CMK (cell line): ENCODE data around the gene NDUFB10.
"Not testable (repeated sequence)": the region's sequence is repeated elsewhere in the genome, so short reads cannot be mapped to it uniquely, and the experiment has no call there.

Source experiments
- DNase-seq: peaks from one replicate; pipeline ENCODE4 v3.0.0-alpha.2; 2010; ENCODE audit warnings: low read depth

The NDUFB10 gene

DNA sequence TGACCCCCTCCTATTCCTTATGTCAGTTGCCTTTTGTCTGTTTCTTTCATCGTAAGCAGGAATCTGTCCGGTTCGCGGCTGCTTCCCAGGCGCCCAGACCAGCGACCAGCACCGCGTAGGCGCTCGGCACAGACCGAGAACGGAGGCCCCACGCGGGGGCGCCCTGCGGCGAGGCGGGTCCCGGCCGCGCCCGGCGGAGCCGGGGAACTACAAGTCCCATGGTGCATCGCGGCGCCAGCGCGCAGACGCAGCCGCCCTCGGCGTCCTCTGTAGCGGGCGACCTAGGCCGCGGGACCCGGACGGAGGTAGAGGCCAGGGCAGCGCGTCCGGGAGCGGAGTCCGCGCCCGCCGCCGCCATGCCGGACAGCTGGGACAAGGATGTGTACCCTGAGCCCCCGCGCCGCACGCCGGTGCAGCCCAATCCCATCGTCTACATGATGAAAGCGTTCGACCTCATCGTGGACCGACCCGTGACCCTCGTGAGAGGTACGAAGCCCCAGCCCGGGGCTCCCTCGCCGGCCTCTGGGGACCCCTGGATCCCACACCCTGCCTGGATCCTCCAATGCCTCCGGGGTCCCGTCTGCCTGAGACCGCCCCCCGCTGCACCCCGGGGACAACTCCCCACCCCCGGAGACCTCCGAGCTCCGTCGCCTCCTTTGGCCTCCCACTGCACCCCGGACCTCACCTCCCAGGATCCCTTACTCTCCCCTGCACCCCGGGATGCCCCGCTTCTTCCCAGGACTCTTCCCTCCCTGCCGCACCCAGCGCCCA lies at the start of gene NDUFB10:
TSS of gene NDUFB10 (plus strand) at position 270 of the 771 bp plus-strand sequence. CDS start at position 357, 87 bp downstream.
- peak; percentile 83 for DNase-seq

GRCh38 chr16:1909561-1910231 lies 49.6 kb upstream of the NDUFB10 start:
- no peak for DNase-seq

GRCh38 chr16:1911467-1912214 lies 47.7 kb upstream of the NDUFB10 start:
- no peak for DNase-seq

DNA sequence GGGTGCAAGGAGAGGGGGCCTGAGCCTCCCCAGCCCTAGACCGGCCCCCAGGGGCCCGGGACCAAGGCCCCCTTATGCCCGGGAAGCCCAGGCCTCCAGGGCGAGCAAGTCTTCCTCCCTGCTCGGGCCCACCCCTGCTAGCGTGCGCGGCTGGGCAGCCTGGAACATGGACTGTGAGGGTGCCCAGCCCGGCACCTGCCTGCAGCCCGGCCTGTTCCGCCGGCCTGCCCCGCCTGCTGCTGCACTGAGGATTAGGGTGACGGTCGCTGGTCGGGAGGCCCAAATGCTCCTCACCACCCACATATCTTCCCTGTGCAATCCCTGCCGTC lies 47.2 kb upstream of the NDUFB10 start:
- no peak for DNase-seq

GRCh38 chr16:1913327-1914083 lies 45.8 kb upstream of the NDUFB10 start:
- no peak for DNase-seq

GRCh38 chr16:1914084-1914608 lies 45.2 kb upstream of the NDUFB10 start:
- DNase-seq = no peak

GRCh38 chr16:1914988-1915387 lies 44.4 kb upstream of the NDUFB10 start:
- DNase-seq = no peak

GRCh38 chr16:1915732-1916639 lies 43.4 kb upstream of the NDUFB10 start:
- DNase-seq = no peak

DNA sequence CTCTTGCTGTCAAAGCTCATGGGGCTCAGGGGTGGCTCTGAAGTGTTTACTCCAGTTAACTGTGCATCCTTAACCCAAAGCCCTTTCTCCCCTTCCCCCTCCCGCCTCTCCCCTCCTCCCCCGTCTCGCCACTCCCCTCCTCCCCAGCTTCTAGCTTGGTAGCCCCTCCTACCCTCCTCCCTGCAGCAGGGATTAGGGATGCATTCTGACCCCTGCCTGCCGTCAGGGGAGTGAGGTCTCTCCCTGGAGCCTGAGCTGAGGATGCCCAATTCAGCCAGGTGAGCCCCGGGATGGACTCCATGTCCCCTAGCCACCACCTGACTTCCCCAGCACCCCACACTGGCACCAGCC lies 42.7 kb upstream of the NDUFB10 start:
- DNase-seq = no peak

DNA sequence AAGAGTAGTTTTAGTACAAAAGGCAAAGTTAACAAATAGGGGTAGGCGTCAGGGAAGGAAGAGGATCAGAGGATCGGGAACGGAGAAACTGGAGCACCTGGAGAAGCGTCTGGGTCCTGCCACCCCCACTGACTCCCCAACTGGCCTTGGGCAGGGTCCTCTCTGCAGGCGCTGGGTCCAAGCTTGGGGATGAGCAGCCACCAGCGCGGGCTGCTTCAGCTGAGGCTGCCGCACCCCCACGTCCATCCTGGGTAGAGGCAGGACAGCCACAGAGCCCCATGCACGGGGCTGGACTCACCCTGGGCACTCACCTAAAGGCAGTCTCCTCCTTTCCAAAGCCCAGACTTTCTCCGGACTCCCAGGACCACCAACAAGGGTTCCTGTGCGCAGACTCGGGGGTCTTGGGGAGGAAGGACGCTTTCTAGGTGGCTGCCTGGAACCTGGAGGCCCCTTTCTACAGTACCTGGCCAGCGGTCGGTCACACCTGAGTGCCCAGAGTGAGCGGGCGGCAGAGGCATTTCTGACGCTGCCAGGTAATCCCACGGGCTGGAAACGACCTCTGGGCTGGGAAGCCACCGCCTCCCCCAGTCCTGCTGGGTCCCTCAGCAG lies 42.2 kb upstream of the NDUFB10 start:
- no peak for DNase-seq

- DNase-seq = no peak
These were observed 41.5 kb upstream of the NDUFB10 start for GRCh38 chr16:1917665-1918350.

GRCh38 chr16:1918351-1919326 lies 40.7 kb upstream of the NDUFB10 start, which contains the start of gene HS3ST6:
TSS of gene HS3ST6 (minus strand) at chr16:1918415. CDS start at chr16:1918323, 92 bp downstream.
- no peak for DNase-seq

DNA sequence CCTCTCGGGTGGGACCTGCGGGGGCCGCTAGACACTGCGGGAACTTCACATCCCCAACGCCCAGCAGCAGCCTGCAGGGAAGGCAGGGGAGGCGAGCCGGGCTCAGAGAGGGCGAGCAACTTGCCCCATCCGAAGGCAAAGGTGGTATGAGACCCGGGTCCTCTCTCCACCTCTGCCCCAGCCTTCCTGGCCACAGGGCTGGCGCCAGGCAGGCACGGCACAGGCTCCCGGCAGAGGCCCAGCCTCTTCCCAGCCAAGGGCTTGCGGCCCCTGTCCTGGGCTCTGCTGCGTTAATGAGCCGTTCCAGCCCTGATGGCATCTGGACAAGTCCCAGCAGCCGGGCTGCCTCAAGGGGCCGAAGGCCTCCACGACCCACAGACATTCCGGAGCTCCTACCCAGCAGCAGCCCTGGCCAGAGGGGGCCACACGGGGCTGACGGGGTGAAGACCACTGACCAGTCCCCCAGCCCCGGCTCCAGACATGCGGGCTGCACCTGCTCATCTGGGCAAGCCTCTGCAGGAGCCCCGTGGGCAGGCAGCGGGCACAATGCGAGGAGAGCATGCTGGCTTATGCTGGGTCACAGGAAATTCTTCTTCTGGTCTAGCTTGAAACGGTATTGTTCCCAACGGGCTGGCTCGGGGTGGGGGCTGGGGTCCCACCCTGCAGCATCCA lies 39.9 kb upstream of the NDUFB10 start:
- no peak for DNase-seq

GRCh38 chr16:1920122-1920521 lies 39.2 kb upstream of the NDUFB10 start:
- not testable (repeated sequence) for DNase-seq

DNA sequence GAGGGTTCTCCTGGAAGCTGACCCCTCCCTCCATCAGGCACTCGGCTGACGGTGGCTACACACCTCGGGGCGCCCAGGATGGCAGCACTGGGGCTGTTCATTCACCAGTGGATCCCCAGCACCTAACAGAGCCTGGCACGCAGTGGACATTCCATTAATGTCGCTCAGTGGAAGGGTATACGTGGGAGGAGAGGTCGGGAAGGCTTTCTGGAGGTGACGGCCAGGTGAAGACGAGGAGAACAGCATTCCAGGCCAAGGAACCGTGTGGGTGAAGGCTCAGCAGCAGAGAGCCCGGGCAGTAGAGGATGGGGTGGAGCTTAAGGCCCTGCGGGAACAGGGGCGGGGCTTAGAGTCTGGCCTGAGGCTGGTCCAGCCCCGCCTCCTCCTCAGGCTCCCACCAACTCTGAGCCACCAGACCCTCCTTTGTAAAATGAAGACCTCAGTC lies 38.6 kb upstream of the NDUFB10 start:
- DNase-seq = no peak

- DNase-seq = no peak
These were observed 37.0 kb upstream of the NDUFB10 start for GRCh38 chr16:1922357-1922756.

DNA sequence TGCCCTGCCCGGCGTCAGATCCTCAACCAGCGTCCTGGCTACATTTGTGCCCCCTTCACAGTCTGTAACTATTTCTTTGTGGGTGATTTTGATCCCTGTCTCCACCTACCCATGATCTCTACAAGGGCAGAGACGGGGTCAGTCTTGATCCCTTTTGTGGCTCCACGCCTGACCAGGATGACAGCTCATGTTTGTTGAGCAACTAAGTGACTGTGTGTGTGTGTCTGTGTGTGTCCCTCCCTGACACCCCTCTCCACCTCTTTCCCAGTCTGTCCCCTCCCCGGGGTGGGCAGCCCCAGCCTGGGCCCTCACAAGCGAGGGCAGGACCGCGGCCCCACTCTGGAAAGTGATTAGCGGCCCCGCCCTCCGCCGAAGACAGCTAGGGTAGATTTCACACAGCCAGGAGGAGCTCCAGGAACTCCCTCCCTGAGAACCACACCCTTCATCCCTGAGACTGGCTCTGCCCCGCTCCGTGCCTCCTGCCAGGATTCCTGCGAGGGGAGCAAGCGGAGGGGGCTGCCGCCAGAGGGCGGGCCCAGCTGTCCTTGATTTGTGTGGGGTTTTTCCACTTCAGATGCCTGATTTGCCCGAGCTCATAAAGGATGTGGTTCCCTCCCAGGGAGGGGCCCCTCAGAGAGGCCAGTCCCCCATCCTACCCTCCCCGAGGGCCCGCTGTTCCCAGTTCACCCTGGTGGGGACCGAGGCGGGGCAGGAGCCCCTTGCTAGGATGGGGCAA lies 35.9 kb upstream of the NDUFB10 start:
- no peak for DNase-seq
